NCI-H510A treated with DMSO at 0.1 percent for 48 hours (cell line): ENCODE measurements around the gene SDHB.

Experiments used
- DNase-seq: peaks from one replicate; lab custom pipeline; 2025; lab: John Stamatoyannopoulos, UW

The SDHB gene

GRCh38 chr1:16986560-16986959 is 67.3 kb downstream of the SDHB start:
- no peak for DNase-seq

GRCh38 chr1:16986113-16986512 is 67.7 kb downstream of the SDHB start:
- no peak for DNase-seq

- DNase-seq = no peak
These were observed 69.1 kb downstream of the SDHB start for GRCh38 chr1:16984717-16985116.

- DNase-seq = no peak
These were observed 70.2 kb downstream of the SDHB start for GRCh38 chr1:16983649-16984048.

- no peak for DNase-seq
These were observed 70.9 kb downstream of the SDHB start for GRCh38 chr1:16982902-16983301.

GRCh38 chr1:16981269-16981849 is 72.5 kb downstream of the SDHB start:
- no peak for DNase-seq

- no peak for DNase-seq
These were observed 73.2 kb downstream of the SDHB start, which contains the start of gene MFAP2 for GRCh38 chr1:16980473-16981268. Gene MFAP2 (minus strand): TSS chr1:16980620. CDS start chr1:16978273, 2,347 bp downstream.

GRCh38 chr1:16979475-16980327 is 74.1 kb downstream of the SDHB start:
- no peak for DNase-seq

- no peak for DNase-seq
These were observed 75.0 kb downstream of the SDHB start for GRCh38 chr1:16978567-16979474.

GRCh38 chr1:16978139-16978538 is 75.7 kb downstream of the SDHB start:
- DNase-seq = no peak

GRCh38 chr1:16977377-16977776 is 76.5 kb downstream of the SDHB start:
- no peak for DNase-seq

- no peak for DNase-seq
These were observed 76.9 kb downstream of the SDHB start for GRCh38 chr1:16976966-16977365.

GRCh38 chr1:16975838-16976237 is 78.0 kb downstream of the SDHB start:
- DNase-seq = no peak

GRCh38 chr1:16975211-16975610 is 78.6 kb downstream of the SDHB start:
- no peak for DNase-seq

GRCh38 chr1:16973215-16973614 is 80.6 kb downstream of the SDHB start:
- DNase-seq = no peak

GRCh38 chr1:16972189-16972895 is 81.5 kb downstream of the SDHB start:
- no peak for DNase-seq

- DNase-seq = peak; percentile 36
These were observed 82.3 kb downstream of the SDHB start for GRCh38 chr1:16971341-16972188.

- DNase-seq = no peak
These were observed 83.5 kb downstream of the SDHB start for GRCh38 chr1:16970132-16970910.

- no peak for DNase-seq
These were observed 84.2 kb downstream of the SDHB start for GRCh38 chr1:16969651-16970050.
